ENCODE results near the gene KCNMA1. TPM values are rescaled to one million over a fixed set of nuclear protein-coding genes. Genes with fewer than 3 reads are reported as not detected.

KCNMA1 gene
- total RNA-seq, 4 donors from 2014 or later: 4.6 to 10.5 (median 7.8) TPM

DNA sequence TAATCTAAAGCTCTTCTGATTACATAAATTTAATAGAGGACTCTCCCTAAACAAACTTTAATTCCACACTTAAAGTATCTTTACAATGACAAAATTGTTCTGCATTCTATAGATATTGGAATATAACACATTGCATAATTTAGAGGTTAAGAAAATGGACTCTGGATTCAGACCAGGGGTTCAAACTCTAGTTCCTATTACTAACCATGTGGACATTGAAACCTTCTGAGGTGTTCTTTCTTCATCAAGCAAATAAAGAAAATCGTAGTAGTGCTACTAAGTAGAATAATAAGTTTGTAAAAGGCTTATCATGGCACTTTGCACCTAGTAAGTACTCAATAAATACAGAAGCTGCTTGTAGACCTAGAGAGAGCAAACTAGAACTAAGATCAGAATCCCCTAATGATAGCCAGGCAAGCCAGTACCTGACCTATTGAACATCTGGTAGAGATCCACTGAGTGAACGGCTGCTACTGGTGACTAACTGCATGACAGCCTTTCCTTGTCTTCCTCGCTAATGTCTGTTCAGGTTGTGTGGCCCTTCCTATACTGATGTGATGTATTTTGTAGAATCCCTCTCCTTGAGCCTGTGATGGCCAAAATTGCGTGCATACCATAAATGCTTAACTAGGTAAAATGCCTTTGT is 430.3 kb downstream of the KCNMA1 start:
- Histone ChIP-seq H3K9me3 (no peaks in the 10 kb centered on the region), H3K4me1 (no peaks in the 10 kb centered on the region), H3K27ac (no peak overlapping the region), H3K27me3 (peaks cover 15% of the 10 kb centered on the region), H3K4me3 (no peak overlapping the region), H3K36me3 (no peaks in the 10 kb centered on the region)
- WGBS: 67% methylated on average over 4 of the region's 4 CpGs
- DNase-seq (ENCODE audit: low spot score in 2 of 2): no peak
- TF ChIP-seq POLR2A (IDR thresholded peaks at IDR 0.05): no peak
- TF ChIP-seq, protein P1, sequence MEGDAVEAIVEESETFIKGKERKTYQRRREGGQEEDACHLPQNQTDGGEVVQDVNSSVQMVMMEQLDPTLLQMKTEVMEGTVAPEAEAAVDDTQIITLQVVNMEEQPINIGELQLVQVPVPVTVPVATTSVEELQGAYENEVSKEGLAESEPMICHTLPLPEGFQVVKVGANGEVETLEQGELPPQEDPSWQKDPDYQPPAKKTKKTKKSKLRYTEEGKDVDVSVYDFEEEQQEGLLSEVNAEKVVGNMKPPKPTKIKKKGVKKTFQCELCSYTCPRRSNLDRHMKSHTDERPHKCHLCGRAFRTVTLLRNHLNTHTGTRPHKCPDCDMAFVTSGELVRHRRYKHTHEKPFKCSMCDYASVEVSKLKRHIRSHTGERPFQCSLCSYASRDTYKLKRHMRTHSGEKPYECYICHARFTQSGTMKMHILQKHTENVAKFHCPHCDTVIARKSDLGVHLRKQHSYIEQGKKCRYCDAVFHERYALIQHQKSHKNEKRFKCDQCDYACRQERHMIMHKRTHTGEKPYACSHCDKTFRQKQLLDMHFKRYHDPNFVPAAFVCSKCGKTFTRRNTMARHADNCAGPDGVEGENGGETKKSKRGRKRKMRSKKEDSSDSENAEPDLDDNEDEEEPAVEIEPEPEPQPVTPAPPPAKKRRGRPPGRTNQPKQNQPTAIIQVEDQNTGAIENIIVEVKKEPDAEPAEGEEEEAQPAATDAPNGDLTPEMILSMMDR (IDR thresholded peaks at IDR 0.05): no peak
- TF ChIP-seq POLR2AphosphoS5 (IDR thresholded peaks at IDR 0.05): no peak
- TF ChIP-seq EP300 (IDR thresholded peaks at IDR 0.05): no peak

DNA sequence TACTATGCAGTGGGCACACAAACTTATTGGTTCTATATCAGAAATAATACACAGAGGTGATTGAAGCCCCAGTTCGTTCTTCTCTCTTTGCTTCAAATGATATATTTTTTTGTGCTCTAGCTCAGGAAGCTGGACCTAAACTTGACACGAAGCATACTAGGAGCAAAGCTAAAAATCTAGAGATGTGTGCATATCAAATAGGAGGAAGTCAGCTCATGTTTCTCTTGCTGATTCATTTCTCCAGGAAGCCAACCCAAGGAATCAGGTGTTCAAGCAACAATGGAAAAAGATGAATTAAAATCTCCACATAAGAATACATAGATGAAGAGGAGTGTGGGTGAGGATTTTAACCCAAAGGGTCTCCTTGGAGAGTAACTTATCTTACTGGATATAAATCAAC is 432.5 kb downstream of the KCNMA1 start:
- no peak overlapping the region for H3K4me3 ChIP-seq
- no peaks in the 10 kb centered on the region for H3K4me1 ChIP-seq
- no peak overlapping the region for H3K27ac ChIP-seq
- no peak for TF ChIP-seq POLR2A (IDR thresholded peaks at IDR 0.05)
- no peak for TF ChIP-seq POLR2AphosphoS5 (IDR thresholded peaks at IDR 0.05)
- no peak for TF ChIP-seq EP300 (IDR thresholded peaks at IDR 0.05)
- TF ChIP-seq, protein P1 (IDR thresholded peaks at IDR 0.05): no peak
- no peak for DNase-seq (ENCODE audit: low spot score in 2 of 2)
- H3K36me3 ChIP-seq: no peaks in the 10 kb centered on the region
- H3K9me3 ChIP-seq: no peaks in the 10 kb centered on the region
- H3K27me3 ChIP-seq: peaks cover 15% of the 10 kb centered on the region
- WGBS: 80% methylated on average over 2 of the region's 2 CpGs

DNA sequence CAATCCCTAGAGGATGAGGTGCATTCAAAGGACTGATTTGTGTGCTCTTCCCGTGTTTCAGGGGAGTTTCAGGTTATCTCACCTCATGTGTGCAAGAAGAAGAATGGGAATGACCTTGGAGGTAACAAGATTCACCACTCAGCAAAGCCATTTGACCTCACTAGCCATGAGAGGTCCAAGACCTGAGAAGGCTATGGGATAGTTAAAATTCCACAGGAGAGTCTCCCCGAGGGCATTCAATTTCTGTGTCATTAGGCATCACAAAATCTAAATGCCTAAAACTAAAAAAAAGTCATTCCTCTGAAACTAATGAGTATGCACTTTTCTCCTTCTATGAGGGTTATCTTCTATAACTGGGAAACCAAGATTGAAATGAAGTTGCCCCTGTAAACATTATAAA is 433.4 kb downstream of the KCNMA1 start:
- Histone ChIP-seq H3K36me3 (no peaks in the 10 kb centered on the region), H3K27me3 (peaks cover 15% of the 10 kb centered on the region), H3K4me3 (no peak overlapping the region), H3K27ac (no peak overlapping the region), H3K9me3 (no peaks in the 10 kb centered on the region), H3K4me1 (no peaks in the 10 kb centered on the region)
- no peak for DNase-seq (ENCODE audit: low spot score in 2 of 2)
- 63% methylated on average over 2 of the region's 2 CpGs for WGBS
- TF ChIP-seq, protein P1 (IDR thresholded peaks at IDR 0.05): no peak
- no peak for TF ChIP-seq EP300 (IDR thresholded peaks at IDR 0.05)
- no peak for TF ChIP-seq POLR2AphosphoS5 (IDR thresholded peaks at IDR 0.05)
- TF ChIP-seq POLR2A (IDR thresholded peaks at IDR 0.05): no peak

DNA sequence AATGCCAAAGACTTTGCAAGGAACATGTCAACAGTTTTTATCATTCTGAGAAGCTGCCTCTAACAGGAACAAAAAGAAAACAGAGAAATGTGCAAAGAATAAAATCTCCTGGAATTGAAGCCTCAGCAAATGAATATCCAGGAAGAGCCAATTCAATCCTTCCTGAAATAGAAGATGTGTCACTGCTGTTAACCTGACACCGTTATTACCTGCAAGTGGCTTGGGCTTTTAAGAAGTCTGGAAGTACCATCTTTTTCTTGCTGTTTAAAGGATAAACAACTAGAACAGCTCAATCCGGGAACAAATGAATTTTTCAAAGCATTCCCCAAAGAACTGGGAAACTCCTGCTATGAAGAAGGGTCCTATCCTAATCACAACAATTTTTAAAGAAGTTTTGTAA is 434.8 kb downstream of the KCNMA1 start:
- WGBS: 76% methylated on average over 2 of the region's 2 CpGs
- peaks cover 12% of the 10 kb centered on the region for H3K27me3 ChIP-seq

More for the DNA sequence above, 434.8 kb downstream of the KCNMA1 start:
- no peak overlapping the region for H3K4me3 ChIP-seq
- TF ChIP-seq POLR2AphosphoS5 (IDR thresholded peaks at IDR 0.05) (no peak), EP300 (IDR thresholded peaks at IDR 0.05) (no peak), POLR2A (IDR thresholded peaks at IDR 0.05) (no peak)
- TF ChIP-seq, protein P1 (IDR thresholded peaks at IDR 0.05): no peak
- no peaks in the 10 kb centered on the region for H3K36me3 ChIP-seq
- no peaks in the 10 kb centered on the region for H3K4me1 ChIP-seq
- DNase-seq (ENCODE audit: low spot score in 2 of 2): no peak
- no peak overlapping the region for H3K27ac ChIP-seq
- H3K9me3 ChIP-seq: no peaks in the 10 kb centered on the region
